ENCODE measurements around the gene IRS2. TPM values are rescaled to one million over a fixed set of nuclear protein-coding genes. Genes with fewer than 3 reads are reported as not detected.

Gene IRS2
- total RNA-seq, 1 experiment from 2014 or later, result 5.9 TPM

DNA sequence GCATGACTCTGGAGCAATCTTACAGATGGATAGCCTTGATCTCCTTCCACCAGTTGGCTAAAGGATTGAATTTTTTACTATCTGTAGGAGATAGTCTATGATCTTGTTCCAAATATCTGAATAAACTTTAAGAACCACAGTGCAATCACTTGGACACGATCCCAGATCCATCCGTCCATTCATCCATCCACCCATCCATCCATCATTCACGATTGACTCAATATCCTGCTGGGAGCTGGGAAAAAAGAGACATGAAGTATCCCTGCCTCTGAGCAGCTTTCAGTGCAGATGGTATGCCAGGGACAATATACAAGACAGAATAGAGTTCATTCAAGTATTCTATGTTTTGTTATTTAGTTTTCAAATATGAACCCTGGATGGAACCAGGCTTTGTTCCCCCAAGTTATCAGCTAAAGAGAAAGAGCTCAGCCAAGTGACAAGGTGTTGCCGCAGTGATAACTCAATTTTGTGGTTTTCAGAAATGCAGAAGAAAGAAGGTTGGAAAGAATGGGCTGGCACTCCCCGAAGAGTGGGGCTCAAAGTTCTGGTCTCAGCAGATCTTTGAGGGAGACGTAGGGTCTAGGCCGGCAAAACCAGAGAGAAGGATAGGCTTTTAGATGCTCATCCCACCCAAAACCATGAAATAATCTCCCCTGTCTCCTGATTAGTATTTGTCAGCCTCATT, 66.3 kb downstream of the IRS2 start:
- BruUV-seq (replicated peaks), result no TSS peak
- H3K4me3 ChIP-seq (ENCODE audit: low read depth in 2 of 2, low read length in 2 of 2), result no peak overlapping the region
- no peaks in the 10 kb centered on the region for H3K27me3 ChIP-seq (ENCODE audit: control insufficient read depth, insufficient read depth, low read length)
- DNase-seq (ENCODE audit: low read depth, low spot score) (no peak), ATAC-seq (no peak)
- no peaks in the 10 kb centered on the region for H3K4me1 ChIP-seq (ENCODE audit: control insufficient read depth, insufficient read depth, low read length)
- ChIA-PET CTCF (no interaction called here), POLR2A (no interaction called here)
- no peaks in the 10 kb centered on the region for H3K9me3 ChIP-seq (ENCODE audit: control insufficient read depth, insufficient read depth, low read depth, low read length)
- no peak overlapping the region for H3K27ac ChIP-seq (ENCODE audit: low read length)
- intact Hi-C loops (cut with micrococcal nuclease; ENCODE audit: unreplicated experiment) (no loop called here), in situ Hi-C loops (cut with HindIII; ENCODE audit: low pct_unique_long_range_greater_than_20kb, low sequenced_read_pairs) (no loop called here)
- TF ChIP-seq, protein P1, sequence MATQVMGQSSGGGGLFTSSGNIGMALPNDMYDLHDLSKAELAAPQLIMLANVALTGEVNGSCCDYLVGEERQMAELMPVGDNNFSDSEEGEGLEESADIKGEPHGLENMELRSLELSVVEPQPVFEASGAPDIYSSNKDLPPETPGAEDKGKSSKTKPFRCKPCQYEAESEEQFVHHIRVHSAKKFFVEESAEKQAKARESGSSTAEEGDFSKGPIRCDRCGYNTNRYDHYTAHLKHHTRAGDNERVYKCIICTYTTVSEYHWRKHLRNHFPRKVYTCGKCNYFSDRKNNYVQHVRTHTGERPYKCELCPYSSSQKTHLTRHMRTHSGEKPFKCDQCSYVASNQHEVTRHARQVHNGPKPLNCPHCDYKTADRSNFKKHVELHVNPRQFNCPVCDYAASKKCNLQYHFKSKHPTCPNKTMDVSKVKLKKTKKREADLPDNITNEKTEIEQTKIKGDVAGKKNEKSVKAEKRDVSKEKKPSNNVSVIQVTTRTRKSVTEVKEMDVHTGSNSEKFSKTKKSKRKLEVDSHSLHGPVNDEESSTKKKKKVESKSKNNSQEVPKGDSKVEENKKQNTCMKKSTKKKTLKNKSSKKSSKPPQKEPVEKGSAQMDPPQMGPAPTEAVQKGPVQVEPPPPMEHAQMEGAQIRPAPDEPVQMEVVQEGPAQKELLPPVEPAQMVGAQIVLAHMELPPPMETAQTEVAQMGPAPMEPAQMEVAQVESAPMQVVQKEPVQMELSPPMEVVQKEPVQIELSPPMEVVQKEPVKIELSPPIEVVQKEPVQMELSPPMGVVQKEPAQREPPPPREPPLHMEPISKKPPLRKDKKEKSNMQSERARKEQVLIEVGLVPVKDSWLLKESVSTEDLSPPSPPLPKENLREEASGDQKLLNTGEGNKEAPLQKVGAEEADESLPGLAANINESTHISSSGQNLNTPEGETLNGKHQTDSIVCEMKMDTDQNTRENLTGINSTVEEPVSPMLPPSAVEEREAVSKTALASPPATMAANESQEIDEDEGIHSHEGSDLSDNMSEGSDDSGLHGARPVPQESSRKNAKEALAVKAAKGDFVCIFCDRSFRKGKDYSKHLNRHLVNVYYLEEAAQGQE (IDR thresholded peaks at IDR 0.05; ENCODE audit: insufficient read depth in 1 of 2, low read depth in 2 of 2, low read length in 1 of 2), result no peak
- TF ChIP-seq POLR2AphosphoS5 (IDR thresholded peaks at IDR 0.05; ENCODE audit: low read depth, low read length) (no peak), SIN3A (IDR thresholded peaks at IDR 0.05; ENCODE audit: borderline replicate concordance, insufficient read depth, low read depth, low read length) (no peak), TCF7L2 (IDR thresholded peaks at IDR 0.05; ENCODE audit: low read depth, low read length) (no peak)
- TF ChIP-seq, protein P2, sequence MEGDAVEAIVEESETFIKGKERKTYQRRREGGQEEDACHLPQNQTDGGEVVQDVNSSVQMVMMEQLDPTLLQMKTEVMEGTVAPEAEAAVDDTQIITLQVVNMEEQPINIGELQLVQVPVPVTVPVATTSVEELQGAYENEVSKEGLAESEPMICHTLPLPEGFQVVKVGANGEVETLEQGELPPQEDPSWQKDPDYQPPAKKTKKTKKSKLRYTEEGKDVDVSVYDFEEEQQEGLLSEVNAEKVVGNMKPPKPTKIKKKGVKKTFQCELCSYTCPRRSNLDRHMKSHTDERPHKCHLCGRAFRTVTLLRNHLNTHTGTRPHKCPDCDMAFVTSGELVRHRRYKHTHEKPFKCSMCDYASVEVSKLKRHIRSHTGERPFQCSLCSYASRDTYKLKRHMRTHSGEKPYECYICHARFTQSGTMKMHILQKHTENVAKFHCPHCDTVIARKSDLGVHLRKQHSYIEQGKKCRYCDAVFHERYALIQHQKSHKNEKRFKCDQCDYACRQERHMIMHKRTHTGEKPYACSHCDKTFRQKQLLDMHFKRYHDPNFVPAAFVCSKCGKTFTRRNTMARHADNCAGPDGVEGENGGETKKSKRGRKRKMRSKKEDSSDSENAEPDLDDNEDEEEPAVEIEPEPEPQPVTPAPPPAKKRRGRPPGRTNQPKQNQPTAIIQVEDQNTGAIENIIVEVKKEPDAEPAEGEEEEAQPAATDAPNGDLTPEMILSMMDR (IDR thresholded peaks at IDR 0.05), result no peak
- H3K36me3 ChIP-seq (ENCODE audit: control insufficient read depth, insufficient read depth, low read length), result no peaks in the 10 kb centered on the region

DNA sequence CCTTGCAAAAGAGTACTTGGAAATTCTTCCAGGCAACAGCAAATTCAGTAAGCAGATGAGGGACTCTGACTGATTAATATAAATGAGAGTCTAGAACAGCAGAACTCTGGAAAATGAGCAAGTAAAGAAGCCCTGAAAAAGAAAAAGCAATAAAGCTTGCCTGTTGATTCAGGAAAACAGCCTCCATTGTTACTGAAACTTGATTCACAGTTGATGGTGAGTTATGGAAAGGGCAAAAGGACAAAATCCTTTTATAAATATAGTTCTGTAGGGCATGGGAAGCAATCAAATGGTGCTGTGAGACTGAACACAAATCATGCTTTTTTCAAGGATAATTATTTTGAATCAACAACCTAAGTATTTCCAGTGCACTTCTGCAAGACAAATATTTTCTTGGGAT, 67.7 kb downstream of the IRS2 start:
- ChIA-PET POLR2A (no interaction called here), CTCF (no interaction called here)
- no peak for DNase-seq (ENCODE audit: low read depth, low spot score)

More for the DNA sequence above, 67.7 kb downstream of the IRS2 start:
- no peak for TF ChIP-seq TCF7L2 (IDR thresholded peaks at IDR 0.05; ENCODE audit: low read depth, low read length)
- TF ChIP-seq, protein P1 (IDR thresholded peaks at IDR 0.05; ENCODE audit: insufficient read depth in 1 of 2, low read depth in 2 of 2, low read length in 1 of 2), result no peak
- no peak for TF ChIP-seq SIN3A (IDR thresholded peaks at IDR 0.05; ENCODE audit: borderline replicate concordance, insufficient read depth, low read depth, low read length)
- no peak for TF ChIP-seq POLR2AphosphoS5 (IDR thresholded peaks at IDR 0.05; ENCODE audit: low read depth, low read length)
- TF ChIP-seq, protein P2 (IDR thresholded peaks at IDR 0.05), result no peak
- H3K9me3 ChIP-seq (ENCODE audit: control insufficient read depth, insufficient read depth, low read depth, low read length), result no peaks in the 10 kb centered on the region
- intact Hi-C loops (cut with micrococcal nuclease; ENCODE audit: unreplicated experiment) (no loop called here), in situ Hi-C loops (cut with HindIII; ENCODE audit: low pct_unique_long_range_greater_than_20kb, low sequenced_read_pairs) (no loop called here)
- no peaks in the 10 kb centered on the region for H3K36me3 ChIP-seq (ENCODE audit: control insufficient read depth, insufficient read depth, low read length)
- H3K4me3 ChIP-seq (ENCODE audit: low read depth in 2 of 2, low read length in 2 of 2), result no peak overlapping the region
- no TSS peak for BruUV-seq (replicated peaks)
- no peak overlapping the region for H3K27ac ChIP-seq (ENCODE audit: low read length)
- ATAC-seq, result no peak
- no peaks in the 10 kb centered on the region for H3K27me3 ChIP-seq (ENCODE audit: control insufficient read depth, insufficient read depth, low read length)
- no peaks in the 10 kb centered on the region for H3K4me1 ChIP-seq (ENCODE audit: control insufficient read depth, insufficient read depth, low read length)
